BJ (cell line): Measurements from ENCODE around the gene LY6G6F. TPM values are rescaled to one million over a fixed set of nuclear protein-coding genes. Genes with fewer than 3 reads are reported as not detected.

Source experiments
- CTCF ChIA-PET: fragments of 350-600 bp; formaldehyde crosslinking; extraction: SDS; loops from one replicate; lab custom pipeline; 2021; ENCODE audit warnings: antibody characterized with exemption, inconsistent platforms; lab: Yijun Ruan, JAX
- POLR2A ChIA-PET: fragments of 300-600 bp; sonication (Branson Sonifier 250); formaldehyde crosslinking; extraction: SDS; loops from one replicate; lab custom pipeline; 2021; ENCODE audit warnings: antibody characterized with exemption; lab: Charles Lee
- DNase-seq: peaks from one replicate; pipeline ENCODE4 v3.0.0-alpha.2; 2011; ENCODE audit warnings: low read depth
- H3K27me3 ChIP-seq: 2 replicates; pipeline ENCODE4 v1.6.0; 2011; ENCODE audit warnings: low read length; ENCODE audit not compliant: control insufficient read depth, insufficient read depth
- H3K36me3 ChIP-seq: 2 replicates; pipeline ENCODE4 v1.5.1; 2011; ENCODE audit warnings: low read length; ENCODE audit not compliant: control insufficient read depth, insufficient read depth
- H3K4me3 ChIP-seq: 2 replicates; pipeline ENCODE4 v1.5.1; 2011; ENCODE audit warnings: low read depth, mild to moderate bottlenecking, control low read depth, low read length
- polyA plus RNA-seq: library from polyadenylated mRNA; depleted of rRNA; stranded (reverse); fragments of >200 nt; gene quantifications from 2 replicates; pipeline ENCODE4 v1.2.3, GENCODE V29; 2011
- TF ChIP-seq, protein P1 (sequence below): IDR thresholded peaks from 2 replicates; pipeline ENCODE4 v1.5.1; 2011; ENCODE audit warnings: low read depth, mild to moderate bottlenecking, control low read depth, inconsistent platforms, low read length, moderate library complexity; ENCODE audit not compliant: insufficient read depth

Gene LY6G6F
- polyA plus RNA-seq, 1 experiment = not detected

DNA sequence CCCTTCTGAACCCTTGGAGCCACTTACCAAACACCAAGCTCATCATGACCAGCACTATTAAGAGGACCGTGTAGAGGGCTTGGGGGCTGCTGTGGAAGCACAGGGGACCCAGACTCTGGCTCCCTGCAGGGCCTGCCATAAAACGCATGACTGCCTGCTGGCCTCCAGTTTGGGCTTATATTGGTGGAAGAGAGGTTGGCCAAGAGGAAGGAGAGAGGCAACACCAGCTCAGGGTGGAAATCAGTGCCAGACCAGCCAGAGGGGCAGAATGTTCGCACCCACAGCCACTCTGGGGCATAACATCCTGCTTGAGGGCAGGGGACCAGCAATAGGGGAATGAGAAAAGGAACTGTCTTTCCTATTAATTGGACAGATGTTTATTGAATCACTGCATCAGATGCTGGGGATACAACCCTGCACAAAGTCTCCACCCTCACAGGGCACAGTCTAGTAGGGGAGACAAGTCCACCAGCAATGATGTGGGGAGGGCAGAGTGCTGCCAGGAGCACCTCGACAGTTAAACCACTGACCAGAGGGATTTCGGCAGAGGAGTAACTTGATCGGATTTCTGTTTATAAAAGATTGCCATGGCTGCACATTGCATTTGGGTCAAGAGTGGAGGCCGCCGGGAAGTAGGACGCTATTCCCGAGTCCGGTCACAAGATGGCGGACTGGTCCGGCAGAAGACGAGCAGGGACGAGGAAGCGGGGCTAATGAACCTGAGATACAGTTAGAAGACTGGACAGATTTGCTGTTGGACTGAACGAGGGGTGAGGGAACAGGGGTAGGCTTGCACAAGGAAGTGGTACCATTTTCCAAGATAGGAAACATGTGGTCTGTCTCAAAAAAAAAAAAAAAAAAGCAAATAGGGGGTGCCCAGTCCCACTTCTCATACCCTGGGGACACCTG lies 26.2 kb upstream of the LY6G6F start, which contains the start of gene LY6G5C:
Gene LY6G5C (minus strand): TSS at position 842 of the 909 bp plus-strand sequence. CDS start 694 bp downstream, at position 148.
- TF ChIP-seq, protein P1, sequence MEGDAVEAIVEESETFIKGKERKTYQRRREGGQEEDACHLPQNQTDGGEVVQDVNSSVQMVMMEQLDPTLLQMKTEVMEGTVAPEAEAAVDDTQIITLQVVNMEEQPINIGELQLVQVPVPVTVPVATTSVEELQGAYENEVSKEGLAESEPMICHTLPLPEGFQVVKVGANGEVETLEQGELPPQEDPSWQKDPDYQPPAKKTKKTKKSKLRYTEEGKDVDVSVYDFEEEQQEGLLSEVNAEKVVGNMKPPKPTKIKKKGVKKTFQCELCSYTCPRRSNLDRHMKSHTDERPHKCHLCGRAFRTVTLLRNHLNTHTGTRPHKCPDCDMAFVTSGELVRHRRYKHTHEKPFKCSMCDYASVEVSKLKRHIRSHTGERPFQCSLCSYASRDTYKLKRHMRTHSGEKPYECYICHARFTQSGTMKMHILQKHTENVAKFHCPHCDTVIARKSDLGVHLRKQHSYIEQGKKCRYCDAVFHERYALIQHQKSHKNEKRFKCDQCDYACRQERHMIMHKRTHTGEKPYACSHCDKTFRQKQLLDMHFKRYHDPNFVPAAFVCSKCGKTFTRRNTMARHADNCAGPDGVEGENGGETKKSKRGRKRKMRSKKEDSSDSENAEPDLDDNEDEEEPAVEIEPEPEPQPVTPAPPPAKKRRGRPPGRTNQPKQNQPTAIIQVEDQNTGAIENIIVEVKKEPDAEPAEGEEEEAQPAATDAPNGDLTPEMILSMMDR = peak; percentile 75
- DNase-seq = peak; percentile 67
- Histone ChIP-seq H3K36me3 (peaks cover 2% of the 10 kb centered on the region; the same call in 1 of the 2 replicates), H3K27me3 (no peaks in the 10 kb centered on the region), H3K4me3 (peak within 1 kb of the TSS; percentile 39)
- POLR2A ChIA-PET = interaction anchor here (0.6 kb wide), 1 partner anchor 161 kb away, joined by 3 read pairs; no protein-coding TSS in a partner anchor
- CTCF ChIA-PET = interaction anchor here (0.6 to 3.2 kb wide), 18 partner anchors 9 to 605 kb away, joined by 3 to 15 read pairs (median 4); partner anchors contain the start of genes ABHD16A, CLIC1 and LSM2

DNA sequence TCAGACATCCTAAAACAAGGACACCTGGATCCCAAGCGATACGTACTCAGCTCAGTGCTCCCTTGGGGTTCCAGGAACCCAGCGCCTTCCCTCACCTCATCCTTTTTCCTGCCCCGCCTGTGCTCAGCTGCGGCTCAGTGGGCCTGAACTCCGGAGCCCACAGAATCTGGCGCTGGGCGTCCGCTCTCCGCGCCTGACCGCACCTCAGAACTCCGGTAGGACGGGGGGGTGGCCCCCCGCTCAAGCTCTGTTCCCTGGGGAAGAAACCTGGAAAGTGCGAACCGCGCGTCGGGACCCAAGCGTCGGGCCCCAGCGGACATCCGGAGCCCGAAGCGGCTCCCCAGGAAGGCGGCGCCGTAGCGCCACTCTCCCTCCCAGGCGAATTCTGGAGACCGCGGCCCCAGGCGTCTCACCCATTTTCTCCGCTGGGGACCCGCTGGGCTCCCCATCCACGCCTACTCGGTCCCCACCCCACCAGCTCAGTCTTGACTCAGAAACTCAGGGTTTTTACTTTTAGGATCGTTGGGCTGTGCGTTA lies 25.5 kb upstream of the LY6G6F start:
- peak overlapping the region; percentile 39 for H3K4me3 ChIP-seq
- H3K36me3 ChIP-seq = peaks cover 6% of the 10 kb centered on the region
- H3K27me3 ChIP-seq = no peaks in the 10 kb centered on the region
- TF ChIP-seq, protein P1 = peak; percentile 48
- no peak for DNase-seq
- ChIA-PET CTCF (interaction anchor here (0.7 to 3.2 kb wide), 15 partner anchors 10 to 271 kb away, joined by 3 to 15 read pairs (median 4); partner anchors contain the start of genes ABHD16A, CLIC1 and LSM2), POLR2A (interaction anchor here (0.6 kb wide), 1 partner anchor 160 kb away, joined by 3 read pairs; no protein-coding TSS in a partner anchor)

DNA sequence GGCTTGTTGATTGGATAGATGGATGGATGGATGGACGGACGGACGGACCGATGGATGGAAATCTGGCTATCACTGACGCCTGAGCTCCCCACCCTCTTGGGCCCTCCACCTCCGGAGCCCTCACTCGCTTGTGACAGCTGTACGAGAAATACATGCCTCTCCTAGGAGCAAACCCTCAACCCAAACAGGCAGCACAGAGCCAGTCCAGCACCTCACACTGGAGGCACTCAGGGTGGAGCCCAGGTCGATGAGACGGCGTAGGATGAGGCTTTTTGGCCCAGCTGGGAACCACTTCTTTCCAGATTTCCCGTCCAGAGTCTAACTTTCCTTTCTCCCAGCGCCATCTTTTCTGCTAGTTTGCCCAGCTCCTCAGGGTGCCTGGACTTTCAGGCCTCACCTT lies 23.1 kb upstream of the LY6G6F start:
- ChIA-PET POLR2A (no interaction called here), CTCF (interaction anchor here (0.7 to 3.1 kb wide), 2 partner anchors 54 to 146 kb away, joined by 3 to 11 read pairs; no protein-coding TSS in a partner anchor)
- Histone ChIP-seq H3K27me3 (no peaks in the 10 kb centered on the region), H3K4me3 (no peak overlapping the region), H3K36me3 (peaks cover 18% of the 10 kb centered on the region)
- TF ChIP-seq, protein P1 = no peak
- DNase-seq = no peak

DNA sequence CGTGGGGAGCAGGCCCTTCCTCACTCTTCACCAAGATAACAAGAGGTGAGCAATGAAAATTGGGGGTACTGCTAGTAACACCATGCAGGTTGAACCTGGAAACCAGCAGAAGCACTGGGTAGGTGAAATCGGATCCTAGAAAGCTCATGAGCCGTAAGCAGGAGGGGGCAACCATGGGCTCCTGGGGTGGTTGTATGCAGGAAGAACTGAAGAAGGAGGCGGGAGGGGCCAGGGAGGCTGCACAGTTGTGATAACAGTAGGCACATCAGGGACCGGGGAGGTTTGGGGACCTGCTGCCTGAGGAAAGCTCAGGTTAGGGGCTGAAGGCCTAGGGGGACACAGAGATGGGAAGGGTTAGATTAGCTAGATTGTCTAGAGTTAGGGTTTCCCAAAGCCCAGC lies 20.2 kb upstream of the LY6G6F start:
- ChIA-PET POLR2A (no interaction called here), CTCF (interaction anchor here (1.1 kb wide), 1 partner anchor 83 kb away, joined by 3 read pairs; no protein-coding TSS in a partner anchor)
- peaks cover 34% of the 10 kb centered on the region for H3K36me3 ChIP-seq
- TF ChIP-seq, protein P1 = no peak
- DNase-seq = no peak
- no peaks in the 10 kb centered on the region for H3K27me3 ChIP-seq
- no peak overlapping the region for H3K4me3 ChIP-seq
